22Rv1 (cell line): ENCODE data around the gene CHAT.

ENCODE experiments used
- H3K27ac ChIP-seq: fragments of 450-650 bp; 2 replicates; pipeline ENCODE4 v1.5.1; 2017
- CTCF ChIP-seq: fragments of 450-650 bp; IDR thresholded peaks from 2 replicates; pipeline ENCODE4 v1.5.1; 2017; ENCODE audit warnings: mild to moderate bottlenecking
- ZFX ChIP-seq: fragments of 450-650 bp; IDR thresholded peaks from 2 replicates; pipeline ENCODE4 v1.6.1; 2017; ENCODE audit warnings: antibody characterized with exemption, borderline replicate concordance

Gene CHAT

GRCh38 chr10:49645871-49646870 is 32.3 kb downstream of the CHAT start:
- H3K27ac ChIP-seq, result no peak overlapping the region

GRCh38 chr10:49647554-49647953 is 33.7 kb downstream of the CHAT start:
- H3K27ac ChIP-seq, result no peak overlapping the region
- TF ChIP-seq ZFX (no peak), CTCF (no peak)

More at GRCh38 chr10:49645871-49646870, 32.3 kb downstream of the CHAT start:
- no peak for TF ChIP-seq CTCF
- TF ChIP-seq ZFX, result no peak

GRCh38 chr10:49647985-49648795 is 34.4 kb downstream of the CHAT start:
- H3K27ac ChIP-seq, result no peak overlapping the region
- TF ChIP-seq ZFX, result no peak
- TF ChIP-seq CTCF, result no peak

- no peak overlapping the region for H3K27ac ChIP-seq
- TF ChIP-seq CTCF, result no peak
- no peak for TF ChIP-seq ZFX
These were observed 35.5 kb downstream of the CHAT start for GRCh38 chr10:49649294-49649693.

- TF ChIP-seq ZFX (no peak), CTCF (no peak)
- H3K27ac ChIP-seq, result no peak overlapping the region
These were observed 36.3 kb downstream of the CHAT start for GRCh38 chr10:49649936-49650723.

GRCh38 chr10:49650724-49651034 is 36.8 kb downstream of the CHAT start:
- no peak overlapping the region for H3K27ac ChIP-seq
- TF ChIP-seq CTCF (no peak), ZFX (no peak)
